Endodermal cell (in vitro differentiated cells): ENCODE data around the gene LYSMD3. TPM values are rescaled to one million over a fixed set of nuclear protein-coding genes. Genes with fewer than 3 reads are reported as not detected.

Source experiments
- DNase-seq: peaks from one replicate; pipeline ENCODE4 v3.0.0-alpha.2; 2017
- H3K27ac ChIP-seq: 2 replicates; pipeline ENCODE4 v1.5.1; 2013; ENCODE audit warnings: mild to moderate bottlenecking, low read depth, low read length, moderate library complexity
- H3K27me3 ChIP-seq: 2 replicates; pipeline ENCODE4 v1.6.1; 2013; ENCODE audit warnings: mild to moderate bottlenecking, low read length, moderate library complexity; ENCODE audit not compliant: insufficient read depth, control insufficient read depth, poor library complexity, severe bottlenecking
- H3K36me3 ChIP-seq: 2 replicates; pipeline ENCODE4 v1.7.0; 2013; ENCODE audit warnings: mild to moderate bottlenecking, low read length, moderate library complexity; ENCODE audit not compliant: control insufficient read depth, insufficient read depth
- H3K4me1 ChIP-seq: one replicate; pipeline ENCODE4 v1.7.0; 2013; ENCODE audit warnings: low read length; ENCODE audit not compliant: control insufficient read depth, insufficient read depth
- H3K4me3 ChIP-seq: 2 replicates; pipeline ENCODE4 v1.5.1; 2013; ENCODE audit warnings: mild to moderate bottlenecking, low read length, moderate library complexity
- H3K9ac ChIP-seq: 2 replicates; pipeline ENCODE4 v1.6.1; 2013; ENCODE audit warnings: mild to moderate bottlenecking, low read length, moderate library complexity; ENCODE audit not compliant: poor library complexity, severe bottlenecking; ENCODE audit errors: extremely low read depth
- H3K9me3 ChIP-seq: 2 replicates; pipeline ENCODE4 v1.6.1; 2013; ENCODE audit warnings: mild to moderate bottlenecking, low read length, moderate library complexity; ENCODE audit not compliant: control insufficient read depth
- H3K27ac Mint-ChIP-seq: 2 replicates; pipeline ENCODE4 v1.8.0; 2020; ENCODE audit warnings: mixed read lengths
- H3K27me3 Mint-ChIP-seq: 2 replicates; pipeline ENCODE4 v1.8.0; 2021; ENCODE audit warnings: mild to moderate bottlenecking, mixed read lengths; ENCODE audit not compliant: insufficient read depth
- H3K36me3 Mint-ChIP-seq: 2 replicates; pipeline ENCODE4 v1.8.0; 2020; ENCODE audit warnings: low read depth, mixed read lengths
- H3K4me1 Mint-ChIP-seq: 2 replicates; pipeline ENCODE4 v1.8.0; 2020; ENCODE audit warnings: mixed read lengths
- H3K4me3 Mint-ChIP-seq: 2 replicates; pipeline ENCODE4 v1.8.0; 2020; ENCODE audit warnings: mild to moderate bottlenecking, moderate library complexity, mixed read lengths
- H3K9me3 Mint-ChIP-seq: 2 replicates; pipeline ENCODE4 v1.8.0; 2020; ENCODE audit warnings: mild to moderate bottlenecking, mixed read lengths
- WGBS, 2 experiments: methylation state at CpG; one replicate each; pipeline versions ENCODE4 v1.1.5 to v1.1.7; 2013; ENCODE audit warnings: missing lambda C conversion rate in 2 of 2, mixed read lengths in 1 of 2; ENCODE audit not compliant: insufficient coverage in 1 of 2, insufficient read length in 1 of 2; 5-methylcytosine and 5-hydroxymethylcytosine counted together
- total RNA-seq, 2 donors: library from RNA; stranded (reverse); fragmentation: NEBNext Ultra II Directional in 1 of 2; extraction: Animal tissue kit (Norgen Biotek cat#: 25700) in 1 of 2; gene quantifications; 2 replicates in 1 of 2; 3 replicates in 1 of 2; pipeline ENCODE4 v1.2.1, GENCODE V29; 2021
- TF ChIP-seq, protein P1 (sequence below): fragments of 200-600 bp; sonication (generic); conservative IDR thresholded peaks from 2 replicates; pipeline ENCODE4 v1.5.0; 2021; ENCODE audit warnings: antibody characterized with exemption, mild to moderate bottlenecking

LYSMD3 gene
- total RNA-seq, 2 donors from 2014 or later, result 18.2 to 18.7 TPM

DNA sequence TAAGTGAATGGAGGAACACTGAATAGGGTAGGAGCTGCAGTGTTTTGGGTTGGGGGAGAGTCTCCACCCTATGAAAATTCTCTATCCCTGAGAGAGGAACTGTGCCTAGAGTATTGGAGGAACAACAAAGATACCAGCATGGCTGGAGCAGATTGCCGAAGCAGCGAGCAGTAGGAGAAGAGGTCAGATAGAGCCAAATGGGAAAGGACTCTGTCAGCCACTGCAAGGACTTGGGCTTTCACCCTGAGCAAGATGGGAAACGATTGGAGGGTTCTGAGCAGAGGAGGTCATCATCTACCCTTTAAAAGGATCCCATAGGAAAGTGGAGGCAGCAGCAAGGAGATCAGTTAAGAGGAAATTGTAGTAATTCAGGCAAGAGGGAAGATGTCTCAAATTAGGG lies 4.4 kb upstream of the LYSMD3 start:
- 90 to 92% methylated on average over 3 of the region's 3 CpGs for WGBS, 2 experiments
- DNase-seq, result no peak
- Histone ChIP-seq H3K4me1 (peaks cover 2% of the 10 kb centered on the region), H3K9me3 (no peaks in the 10 kb centered on the region), H3K4me3 (no peak overlapping the region), H3K27ac (no peak overlapping the region), H3K9ac (no peak overlapping the region), H3K36me3 (no peaks in the 10 kb centered on the region), H3K27me3 (no peaks in the 10 kb centered on the region)
- TF ChIP-seq, protein P1, sequence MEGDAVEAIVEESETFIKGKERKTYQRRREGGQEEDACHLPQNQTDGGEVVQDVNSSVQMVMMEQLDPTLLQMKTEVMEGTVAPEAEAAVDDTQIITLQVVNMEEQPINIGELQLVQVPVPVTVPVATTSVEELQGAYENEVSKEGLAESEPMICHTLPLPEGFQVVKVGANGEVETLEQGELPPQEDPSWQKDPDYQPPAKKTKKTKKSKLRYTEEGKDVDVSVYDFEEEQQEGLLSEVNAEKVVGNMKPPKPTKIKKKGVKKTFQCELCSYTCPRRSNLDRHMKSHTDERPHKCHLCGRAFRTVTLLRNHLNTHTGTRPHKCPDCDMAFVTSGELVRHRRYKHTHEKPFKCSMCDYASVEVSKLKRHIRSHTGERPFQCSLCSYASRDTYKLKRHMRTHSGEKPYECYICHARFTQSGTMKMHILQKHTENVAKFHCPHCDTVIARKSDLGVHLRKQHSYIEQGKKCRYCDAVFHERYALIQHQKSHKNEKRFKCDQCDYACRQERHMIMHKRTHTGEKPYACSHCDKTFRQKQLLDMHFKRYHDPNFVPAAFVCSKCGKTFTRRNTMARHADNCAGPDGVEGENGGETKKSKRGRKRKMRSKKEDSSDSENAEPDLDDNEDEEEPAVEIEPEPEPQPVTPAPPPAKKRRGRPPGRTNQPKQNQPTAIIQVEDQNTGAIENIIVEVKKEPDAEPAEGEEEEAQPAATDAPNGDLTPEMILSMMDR, result no peak
- Mint-ChIP-seq H3K36me3 (no peaks in the 10 kb centered on the region), H3K4me3 (no peak overlapping the region), H3K27ac (no peak overlapping the region), H3K9me3 (no peaks in the 10 kb centered on the region), H3K4me1 (peaks cover 12% of the 10 kb centered on the region), H3K27me3 (no peaks in the 10 kb centered on the region)

DNA sequence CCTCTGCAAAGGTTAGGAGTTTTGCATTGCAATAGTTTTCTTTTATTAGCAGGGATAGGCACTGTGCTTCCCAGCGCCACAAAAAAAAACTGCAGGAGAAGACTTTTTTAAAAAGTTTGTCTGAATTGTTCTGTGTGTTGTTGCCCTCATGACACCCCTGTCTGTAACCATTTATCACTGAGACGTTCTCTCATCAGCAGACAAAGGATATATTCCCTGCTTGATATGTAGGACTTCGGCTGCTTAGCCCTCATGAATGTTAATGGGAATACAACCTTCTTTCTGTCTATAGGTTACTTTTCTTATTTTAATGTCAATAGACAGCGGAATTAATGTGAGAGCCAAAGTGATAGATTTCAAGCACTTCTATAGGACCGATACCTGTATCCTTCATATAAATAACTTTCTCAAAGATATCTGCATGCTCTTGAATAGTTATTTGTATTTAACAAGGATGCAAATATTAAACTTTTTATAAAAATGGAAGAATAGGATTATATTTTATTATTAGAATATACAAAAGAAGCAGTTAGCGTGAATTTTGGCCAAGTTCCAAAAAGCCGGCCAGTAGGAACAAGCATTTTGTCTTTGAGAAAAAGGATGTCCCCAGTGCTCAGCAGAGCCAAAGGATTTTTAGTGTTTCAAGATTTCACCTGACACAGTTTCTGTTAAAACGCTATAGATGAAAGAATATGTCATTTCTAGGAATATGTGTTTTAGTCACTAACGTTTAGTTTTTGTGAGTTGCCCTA lies 1.5 kb upstream of the LYSMD3 start:
- Mint-ChIP-seq H3K4me1 (peaks cover 32% of the 10 kb centered on the region), H3K4me3 (no peak overlapping the region), H3K36me3 (peaks cover 2% of the 10 kb centered on the region), H3K27me3 (no peaks in the 10 kb centered on the region), H3K9me3 (no peaks in the 10 kb centered on the region), H3K27ac (no peak overlapping the region)
- no peak for DNase-seq
- H3K4me1 ChIP-seq, result peaks cover 2% of the 10 kb centered on the region
- TF ChIP-seq, protein P1, result no peak
- H3K9me3 ChIP-seq, result no peaks in the 10 kb centered on the region
- H3K4me3 ChIP-seq, result peak overlapping the region; percentile 94
- H3K36me3 ChIP-seq, result peaks cover 11% of the 10 kb centered on the region
- WGBS, 2 experiments, result 80 to 83% methylated on average over 2 to 9 of the region's 9 CpGs
- H3K27ac ChIP-seq, result peak overlapping the region; percentile 95
- no peaks in the 10 kb centered on the region for H3K27me3 ChIP-seq
- H3K9ac ChIP-seq, result no peak overlapping the region

DNA sequence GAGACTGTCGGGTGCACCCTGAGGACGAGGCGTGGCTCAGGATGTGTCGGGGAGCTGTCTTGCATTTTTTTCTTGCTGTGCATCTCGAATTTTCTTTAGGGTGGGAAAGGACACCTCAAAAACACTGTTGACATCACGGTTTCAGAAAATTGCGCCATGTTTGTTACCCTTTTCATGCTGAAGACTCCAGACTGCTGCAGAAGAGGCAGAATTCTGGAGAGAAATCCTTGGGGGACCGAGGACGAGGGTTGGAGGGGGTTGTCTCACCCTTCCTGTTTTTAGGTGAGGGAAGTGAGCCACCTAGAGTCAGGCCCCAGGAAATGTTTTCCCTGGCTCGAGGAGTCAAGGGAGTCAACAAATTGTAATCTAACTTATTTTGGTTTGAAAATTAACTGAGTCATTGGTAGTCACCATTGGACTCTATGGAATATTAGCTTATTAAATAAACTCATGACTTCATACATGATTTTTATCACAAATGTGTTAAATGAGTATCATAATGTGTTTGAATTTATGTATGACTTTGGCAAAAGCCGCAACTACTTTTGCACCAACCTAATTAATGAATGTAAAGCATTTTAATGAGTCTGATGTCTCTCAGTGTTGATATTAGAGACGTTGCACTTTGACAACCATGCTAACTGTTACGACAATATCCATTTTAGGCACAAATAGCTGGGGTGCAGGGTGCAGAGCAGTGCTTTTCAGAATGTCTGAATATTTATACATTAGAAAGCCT lies 724 bp upstream of the LYSMD3 start:
- peaks cover 31% of the 10 kb centered on the region for H3K4me1 Mint-ChIP-seq
- TF ChIP-seq, protein P1, result peak; percentile 87
- H3K36me3 ChIP-seq, result peaks cover 14% of the 10 kb centered on the region
- H3K9me3 ChIP-seq, result no peaks in the 10 kb centered on the region
- DNase-seq, result peak; percentile 88
- H3K4me3 ChIP-seq, result peak overlapping the region; percentile 94
- no peaks in the 10 kb centered on the region for H3K9me3 Mint-ChIP-seq
- peak overlapping the region; percentile 93 for H3K4me3 Mint-ChIP-seq
- H3K36me3 Mint-ChIP-seq, result peaks cover 6% of the 10 kb centered on the region
- WGBS, 2 experiments, result 6 to 10% methylated on average over 9 to 13 of the region's 13 CpGs
- peak overlapping the region; percentile 74 for H3K9ac ChIP-seq
- peaks cover 2% of the 10 kb centered on the region for H3K4me1 ChIP-seq
- peak overlapping the region; percentile 95 for H3K27ac ChIP-seq
- no peaks in the 10 kb centered on the region for H3K27me3 ChIP-seq
- H3K27me3 Mint-ChIP-seq, result no peaks in the 10 kb centered on the region
- H3K27ac Mint-ChIP-seq, result peak overlapping the region; percentile 97
